DMS153 (cell line): ENCODE results near the gene NISCH.
A peak's percentile ranks its signal among the peaks of the same experiment; 100 is the strongest.

Experiments
- DNase-seq: peaks from one replicate; lab custom pipeline; 2025; lab: John Stamatoyannopoulos, UW

The NISCH gene

GRCh38 chr3:52527039-52527731 is 71.8 kb downstream of the NISCH start:
- DNase-seq, result no peak

- DNase-seq, result no peak
Measured at GRCh38 chr3:52527732-52528585, 72.6 kb downstream of the NISCH start.

- no peak for DNase-seq
Measured at GRCh38 chr3:52528586-52529375, 73.4 kb downstream of the NISCH start.

- no peak for DNase-seq
Measured at GRCh38 chr3:52529376-52530333, 74.3 kb downstream of the NISCH start.

GRCh38 chr3:52530918-52531826 is 75.8 kb downstream of the NISCH start:
- no peak for DNase-seq

- DNase-seq, result no peak
Measured at GRCh38 chr3:52531860-52532516, 76.6 kb downstream of the NISCH start.

GRCh38 chr3:52532517-52532837 is 77.1 kb downstream of the NISCH start:
- DNase-seq, result no peak

- DNase-seq, result no peak
Measured at GRCh38 chr3:52532838-52533622, 77.6 kb downstream of the NISCH start.

- DNase-seq, result peak; percentile 19
Measured at GRCh38 chr3:52533623-52534280, 78.3 kb downstream of the NISCH start, which contains the start of gene NT5DC2. Gene NT5DC2, minus strand, starts transcription at chr3:52533857. Its CDS starts 120 bp downstream, at chr3:52533737.

GRCh38 chr3:52534281-52535183 is 79.1 kb downstream of the NISCH start:
- DNase-seq, result peak; percentile 27

- DNase-seq, result no peak
Measured at GRCh38 chr3:52535411-52536111, 80.2 kb downstream of the NISCH start.

GRCh38 chr3:52536112-52536368 is 80.6 kb downstream of the NISCH start:
- no peak for DNase-seq

GRCh38 chr3:52536369-52537164 is 81.2 kb downstream of the NISCH start, which contains the start of gene UQCC5:
Gene UQCC5, plus strand, starts transcription at chr3:52536605. Its CDS starts 151 bp downstream, at chr3:52536756.
- DNase-seq, result peak; percentile 91

- DNase-seq, result no peak
Measured at GRCh38 chr3:52537165-52537620, 81.8 kb downstream of the NISCH start.

GRCh38 chr3:52537726-52538421 is 82.5 kb downstream of the NISCH start:
- DNase-seq, result no peak
